ENCODE measurements around the gene WNT11.

The WNT11 gene

DNA sequence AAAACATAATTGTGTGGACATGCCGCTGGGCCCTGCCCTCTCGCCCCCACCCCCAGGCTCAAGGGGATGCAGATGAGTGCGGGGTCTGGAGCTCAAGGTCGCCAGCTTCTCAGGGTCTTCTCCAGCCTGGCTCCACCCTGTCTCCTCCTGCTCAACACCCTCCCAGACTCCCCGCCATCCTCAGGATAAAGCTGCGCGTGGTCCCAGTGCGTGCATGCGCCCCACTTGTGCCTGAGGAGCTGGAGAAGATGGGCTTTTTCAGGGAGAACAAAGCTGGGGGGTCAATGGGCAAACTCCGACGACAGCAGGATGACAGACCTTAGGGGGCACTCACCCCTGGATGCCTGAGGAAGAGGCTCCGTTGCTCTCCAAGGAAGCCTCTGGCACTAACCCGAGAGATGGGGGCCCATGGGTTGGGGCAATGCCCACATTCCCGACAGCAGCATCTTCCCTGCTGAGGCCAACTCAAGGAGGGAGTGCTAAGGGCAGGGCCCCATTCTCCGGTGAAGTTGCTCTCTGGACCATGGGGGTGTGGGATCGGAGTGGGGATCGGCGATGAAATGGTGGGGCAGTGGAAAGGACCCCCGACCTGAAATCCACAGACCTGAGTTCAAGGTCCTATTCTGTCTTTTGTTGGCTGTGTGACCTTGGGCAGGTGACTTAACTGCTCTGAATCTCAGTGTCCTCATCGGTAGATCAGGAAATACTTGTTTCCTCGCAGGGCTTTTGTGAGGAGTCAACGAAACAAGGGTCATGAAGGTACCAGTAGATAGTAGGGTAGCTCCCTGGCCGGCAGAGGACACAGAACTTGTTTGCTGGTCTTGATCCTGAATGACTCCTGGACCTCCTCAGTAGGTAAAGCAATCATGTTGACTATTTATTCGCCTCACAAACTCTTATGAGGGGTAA, 47.7 kb downstream of the WNT11 start (continued):
- TF ChIP-seq POU6F1 (CRISPR knock-in tag; IDR thresholded peaks at IDR 0.05; ENCODE audit: borderline replicate concordance, low read depth) (no peak), ARNTL (CRISPR knock-in tag; IDR thresholded peaks at IDR 0.05; ENCODE audit: borderline replicate concordance, low read depth) (no peak), RARB (CRISPR knock-in tag; IDR thresholded peaks at IDR 0.05) (no peak), TCF4 (CRISPR knock-in tag; IDR thresholded peaks at IDR 0.05; ENCODE audit: borderline replicate concordance) (no peak), OSR1 (CRISPR knock-in tag; IDR thresholded peaks at IDR 0.05) (no peak), PPARA (CRISPR knock-in tag; IDR thresholded peaks at IDR 0.05; ENCODE audit: borderline replicate concordance) (no peak)
- TF ChIP-seq, protein P1, sequence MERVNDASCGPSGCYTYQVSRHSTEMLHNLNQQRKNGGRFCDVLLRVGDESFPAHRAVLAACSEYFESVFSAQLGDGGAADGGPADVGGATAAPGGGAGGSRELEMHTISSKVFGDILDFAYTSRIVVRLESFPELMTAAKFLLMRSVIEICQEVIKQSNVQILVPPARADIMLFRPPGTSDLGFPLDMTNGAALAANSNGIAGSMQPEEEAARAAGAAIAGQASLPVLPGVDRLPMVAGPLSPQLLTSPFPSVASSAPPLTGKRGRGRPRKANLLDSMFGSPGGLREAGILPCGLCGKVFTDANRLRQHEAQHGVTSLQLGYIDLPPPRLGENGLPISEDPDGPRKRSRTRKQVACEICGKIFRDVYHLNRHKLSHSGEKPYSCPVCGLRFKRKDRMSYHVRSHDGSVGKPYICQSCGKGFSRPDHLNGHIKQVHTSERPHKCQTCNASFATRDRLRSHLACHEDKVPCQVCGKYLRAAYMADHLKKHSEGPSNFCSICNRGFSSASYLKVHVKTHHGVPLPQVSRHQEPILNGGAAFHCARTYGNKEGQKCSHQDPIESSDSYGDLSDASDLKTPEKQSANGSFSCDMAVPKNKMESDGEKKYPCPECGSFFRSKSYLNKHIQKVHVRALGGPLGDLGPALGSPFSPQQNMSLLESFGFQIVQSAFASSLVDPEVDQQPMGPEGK (CRISPR knock-in tag; IDR thresholded peaks at IDR 0.05; ENCODE audit: borderline replicate concordance), result no peak

DNA sequence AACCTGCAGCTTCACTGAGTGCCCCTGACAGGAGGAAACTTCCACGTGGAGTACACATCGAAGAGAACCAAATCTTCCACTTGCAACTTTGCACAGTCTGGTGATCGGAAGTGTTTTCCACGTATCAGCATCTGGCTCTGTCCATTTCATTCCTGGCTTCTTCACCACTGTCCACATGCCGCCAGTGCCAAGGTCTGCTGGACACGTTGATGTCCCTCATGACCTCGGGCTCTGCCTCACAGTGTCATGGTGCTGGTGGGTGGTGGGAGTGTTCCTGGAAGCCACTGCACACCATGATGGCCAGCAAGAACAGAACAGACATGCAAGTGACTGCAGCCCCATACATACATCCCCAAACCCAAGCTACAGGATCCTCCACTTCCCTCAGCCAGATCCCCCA, 48.4 kb downstream of the WNT11 start:
- TF ChIP-seq ZNF8 (CRISPR knock-in tag; IDR thresholded peaks at IDR 0.05) (no peak), TCF4 (CRISPR knock-in tag; IDR thresholded peaks at IDR 0.05; ENCODE audit: borderline replicate concordance) (no peak), ZFP3 (CRISPR knock-in tag; IDR thresholded peaks at IDR 0.05) (no peak), ZC3H10 (CRISPR knock-in tag; IDR thresholded peaks at IDR 0.05) (no peak), CSDC2 (CRISPR knock-in tag; IDR thresholded peaks at IDR 0.05) (no peak), BACH2 (CRISPR knock-in tag; IDR thresholded peaks at IDR 0.05; ENCODE audit: borderline replicate concordance) (no peak), ISL1 (CRISPR knock-in tag; IDR thresholded peaks at IDR 0.05) (no peak), CREB5 (CRISPR knock-in tag; IDR thresholded peaks at IDR 0.05; ENCODE audit: low read depth) (no peak), TOX (CRISPR knock-in tag; IDR thresholded peaks at IDR 0.05; ENCODE audit: borderline replicate concordance) (no peak), ZNF565 (CRISPR knock-in tag; conservative IDR thresholded peaks at IDR 0.05; ENCODE audit: low read depth) (no peak), ZFP30 (CRISPR knock-in tag; IDR thresholded peaks at IDR 0.05) (no peak), SNAI2 (CRISPR knock-in tag; IDR thresholded peaks at IDR 0.05) (no peak), POU6F1 (CRISPR knock-in tag; IDR thresholded peaks at IDR 0.05; ENCODE audit: borderline replicate concordance, low read depth) (no peak), ZNF70 (CRISPR knock-in tag; IDR thresholded peaks at IDR 0.05) (no peak), ESRRG (CRISPR knock-in tag; IDR thresholded peaks at IDR 0.05) (no peak)
- TF ChIP-seq, protein P2, sequence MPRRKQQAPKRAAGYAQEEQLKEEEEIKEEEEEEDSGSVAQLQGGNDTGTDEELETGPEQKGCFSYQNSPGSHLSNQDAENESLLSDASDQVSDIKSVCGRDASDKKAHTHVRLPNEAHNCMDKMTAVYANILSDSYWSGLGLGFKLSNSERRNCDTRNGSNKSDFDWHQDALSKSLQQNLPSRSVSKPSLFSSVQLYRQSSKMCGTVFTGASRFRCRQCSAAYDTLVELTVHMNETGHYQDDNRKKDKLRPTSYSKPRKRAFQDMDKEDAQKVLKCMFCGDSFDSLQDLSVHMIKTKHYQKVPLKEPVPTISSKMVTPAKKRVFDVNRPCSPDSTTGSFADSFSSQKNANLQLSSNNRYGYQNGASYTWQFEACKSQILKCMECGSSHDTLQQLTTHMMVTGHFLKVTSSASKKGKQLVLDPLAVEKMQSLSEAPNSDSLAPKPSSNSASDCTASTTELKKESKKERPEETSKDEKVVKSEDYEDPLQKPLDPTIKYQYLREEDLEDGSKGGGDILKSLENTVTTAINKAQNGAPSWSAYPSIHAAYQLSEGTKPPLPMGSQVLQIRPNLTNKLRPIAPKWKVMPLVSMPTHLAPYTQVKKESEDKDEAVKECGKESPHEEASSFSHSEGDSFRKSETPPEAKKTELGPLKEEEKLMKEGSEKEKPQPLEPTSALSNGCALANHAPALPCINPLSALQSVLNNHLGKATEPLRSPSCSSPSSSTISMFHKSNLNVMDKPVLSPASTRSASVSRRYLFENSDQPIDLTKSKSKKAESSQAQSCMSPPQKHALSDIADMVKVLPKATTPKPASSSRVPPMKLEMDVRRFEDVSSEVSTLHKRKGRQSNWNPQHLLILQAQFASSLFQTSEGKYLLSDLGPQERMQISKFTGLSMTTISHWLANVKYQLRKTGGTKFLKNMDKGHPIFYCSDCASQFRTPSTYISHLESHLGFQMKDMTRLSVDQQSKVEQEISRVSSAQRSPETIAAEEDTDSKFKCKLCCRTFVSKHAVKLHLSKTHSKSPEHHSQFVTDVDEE (CRISPR knock-in tag; IDR thresholded peaks at IDR 0.05), result no peak
- TF ChIP-seq, protein P1 (CRISPR knock-in tag; IDR thresholded peaks at IDR 0.05; ENCODE audit: borderline replicate concordance), result no peak
- TF ChIP-seq, protein P3, sequence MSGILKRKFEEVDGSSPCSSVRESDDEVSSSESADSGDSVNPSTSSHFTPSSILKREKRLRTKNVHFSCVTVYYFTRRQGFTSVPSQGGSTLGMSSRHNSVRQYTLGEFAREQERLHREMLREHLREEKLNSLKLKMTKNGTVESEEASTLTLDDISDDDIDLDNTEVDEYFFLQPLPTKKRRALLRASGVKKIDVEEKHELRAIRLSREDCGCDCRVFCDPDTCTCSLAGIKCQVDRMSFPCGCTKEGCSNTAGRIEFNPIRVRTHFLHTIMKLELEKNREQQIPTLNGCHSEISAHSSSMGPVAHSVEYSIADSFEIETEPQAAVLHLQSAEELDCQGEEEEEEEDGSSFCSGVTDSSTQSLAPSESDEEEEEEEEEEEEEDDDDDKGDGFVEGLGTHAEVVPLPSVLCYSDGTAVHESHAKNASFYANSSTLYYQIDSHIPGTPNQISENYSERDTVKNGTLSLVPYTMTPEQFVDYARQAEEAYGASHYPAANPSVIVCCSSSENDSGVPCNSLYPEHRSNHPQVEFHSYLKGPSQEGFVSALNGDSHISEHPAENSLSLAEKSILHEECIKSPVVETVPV (CRISPR knock-in tag; IDR thresholded peaks at IDR 0.05), result no peak
- ATAC-seq, result no peak

All from SK-N-SH treated with all-trans-retinoic acid at 6 μM for 48 hours (cell line).